GM19351 (cell line): Measurements from ENCODE around the gene BCL2L13.
"Not testable (repeated sequence)": the region's sequence is repeated elsewhere in the genome, so short reads cannot be mapped to it uniquely, and the experiment has no call there.

ENCODE experiments used
- ATAC-seq: cut with Tn5 transposase; IDR thresholded peaks from one replicate; pipeline ENCODE4 v1.9.1; 2021; ENCODE audit warnings: mild to moderate bottlenecking, moderate library complexity; ENCODE audit not compliant: unreplicated experiment

The BCL2L13 gene

DNA sequence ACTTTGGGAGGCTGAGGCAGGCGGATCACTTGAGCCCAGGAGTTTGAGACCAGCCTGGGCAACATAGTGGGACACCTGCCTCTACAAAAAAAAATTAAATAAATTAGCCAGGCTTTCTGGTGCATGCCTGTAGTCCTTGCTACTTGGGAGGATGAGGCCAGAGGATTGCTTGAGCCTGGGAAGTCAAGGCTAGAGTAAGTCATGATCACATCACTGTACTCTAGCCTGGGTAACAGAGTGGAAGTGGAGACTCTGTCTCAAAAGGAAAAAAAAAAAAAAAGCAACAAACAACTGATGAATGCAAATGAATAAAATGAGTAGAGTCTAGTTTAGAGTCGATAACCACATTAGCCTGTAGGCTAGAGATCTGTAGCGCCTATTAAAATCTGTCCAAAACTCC is 3.9 kb upstream of the BCL2L13 start:
- ATAC-seq: no peak

DNA sequence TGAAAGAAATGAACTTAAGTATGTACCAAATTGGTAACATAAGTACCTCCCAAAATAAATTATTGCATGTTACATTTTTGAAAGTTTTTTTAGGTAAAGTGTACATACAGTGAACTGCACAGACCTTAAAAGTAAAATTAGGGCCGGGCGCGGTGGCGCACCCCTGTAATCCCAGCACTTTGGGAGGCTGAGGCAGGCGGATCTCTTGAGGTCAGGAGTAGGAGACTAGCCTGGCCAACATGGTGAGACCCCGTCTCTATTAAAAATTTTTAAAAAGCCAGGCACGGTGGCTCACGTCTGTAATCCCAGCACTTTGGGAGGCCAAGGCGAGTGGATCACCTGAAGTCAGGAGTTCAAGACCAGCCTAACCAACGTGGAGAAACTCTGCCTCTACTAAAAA is 1.7 kb upstream of the BCL2L13 start:
- not testable (repeated sequence) for ATAC-seq

DNA sequence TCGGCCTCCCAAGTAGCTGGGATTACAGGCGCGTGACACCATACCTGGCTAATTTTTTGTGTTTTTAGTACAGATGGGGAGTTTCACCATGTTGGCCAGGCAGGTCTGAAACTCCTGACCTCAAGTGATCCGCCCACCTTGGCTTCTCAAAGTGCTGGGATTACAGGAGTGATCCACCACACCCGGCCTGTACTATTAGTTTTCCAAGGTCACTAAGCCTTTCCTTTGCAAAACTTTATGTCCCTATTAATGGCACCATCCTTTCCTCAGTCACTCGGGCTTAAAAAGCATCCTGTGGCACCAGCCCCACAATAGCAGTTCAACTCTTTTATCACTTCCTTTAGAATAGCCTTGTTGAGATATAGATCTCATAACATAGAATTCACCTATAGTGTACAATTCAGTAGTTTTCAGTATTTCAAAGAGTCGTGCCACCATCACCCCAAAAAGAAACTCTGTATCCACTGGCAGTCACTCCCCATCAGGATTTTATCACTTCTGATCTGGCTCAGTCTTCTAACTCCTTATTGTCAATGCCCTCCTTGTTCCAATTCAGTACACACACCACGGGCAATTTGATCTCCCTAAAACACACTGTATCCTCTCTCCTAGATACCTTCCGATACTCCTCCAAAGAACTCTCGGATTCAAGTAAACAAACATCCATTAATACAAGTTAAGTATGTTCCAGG is 921 bp upstream of the BCL2L13 start:
- no peak for ATAC-seq

DNA sequence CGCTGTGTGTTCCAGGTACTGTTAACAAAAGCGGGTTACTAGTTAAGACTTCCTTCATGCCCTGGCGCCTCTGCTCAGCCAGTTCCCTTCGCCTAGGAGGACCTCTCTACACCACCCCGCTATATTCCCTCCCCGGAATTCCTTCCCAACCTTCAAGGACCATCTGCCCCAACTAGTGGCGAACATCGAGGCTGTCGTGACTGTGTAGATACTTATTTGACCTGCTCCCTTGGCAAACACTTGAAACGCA is 450 bp upstream of the BCL2L13 start:
- ATAC-seq: peak; percentile 29

DNA sequence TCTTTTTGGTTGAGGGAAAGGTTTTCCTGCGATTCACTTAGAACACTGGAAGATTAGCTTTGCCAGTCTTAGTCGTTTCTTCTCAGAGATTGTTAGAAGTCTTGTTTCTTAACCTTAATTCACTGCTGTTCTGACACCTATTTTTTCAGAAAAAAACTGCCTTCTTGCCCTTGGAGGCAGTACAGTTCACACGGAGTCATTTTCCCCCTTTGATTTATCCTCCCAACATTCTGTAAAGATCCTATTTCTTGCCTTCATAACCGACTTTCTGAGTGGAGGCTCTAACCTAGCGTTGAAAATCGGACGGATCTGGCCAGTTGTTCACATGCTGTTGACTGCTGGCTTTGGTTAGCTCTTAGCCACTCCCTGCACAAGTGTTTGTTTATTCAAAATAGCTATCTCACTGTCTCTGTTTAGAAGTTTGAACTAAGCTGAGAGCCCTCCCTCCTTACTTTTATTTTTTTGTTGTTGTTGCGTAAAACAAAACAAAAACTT is 737 bp downstream of the BCL2L13 start:
- ATAC-seq: peak; percentile 40

DNA sequence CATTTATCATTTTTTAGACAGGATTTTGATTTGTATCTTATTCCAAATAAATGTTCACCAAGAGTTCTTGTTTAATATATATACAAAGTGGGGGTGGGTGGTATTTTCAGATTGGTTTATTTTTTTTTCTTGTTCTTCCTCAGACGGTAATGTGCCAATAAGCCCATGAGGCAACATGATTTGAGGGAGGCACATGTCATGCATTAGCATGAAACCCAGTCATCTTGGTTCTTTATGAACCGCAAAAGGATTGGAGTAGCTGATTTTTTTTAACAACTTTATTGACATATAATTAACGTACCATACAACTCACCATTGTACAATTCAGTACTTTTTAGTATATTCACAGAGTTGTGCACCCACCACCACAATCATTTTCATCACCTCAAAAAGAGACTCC is 2.7 kb downstream of the BCL2L13 start:
- ATAC-seq: no peak

DNA sequence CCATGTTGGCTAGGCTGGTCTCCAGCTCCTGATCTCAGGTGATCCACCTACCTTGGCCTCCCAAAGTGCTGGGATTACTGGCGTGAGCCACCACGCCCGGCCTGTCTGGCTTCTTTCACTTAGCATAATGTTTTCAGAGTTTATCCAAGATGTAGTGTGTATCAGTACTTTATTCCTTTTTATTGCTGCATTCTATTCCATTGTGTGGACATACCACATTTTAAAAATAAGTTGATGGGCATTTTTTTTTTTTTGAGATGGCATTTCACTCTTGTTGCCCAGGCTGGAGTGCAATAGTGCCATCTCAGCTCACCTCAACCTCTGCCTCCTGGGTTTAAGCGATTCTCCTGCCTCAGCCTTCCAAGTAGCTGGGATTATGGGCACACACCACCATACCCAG is 3.8 kb downstream of the BCL2L13 start:
- not testable (repeated sequence) for ATAC-seq

DNA sequence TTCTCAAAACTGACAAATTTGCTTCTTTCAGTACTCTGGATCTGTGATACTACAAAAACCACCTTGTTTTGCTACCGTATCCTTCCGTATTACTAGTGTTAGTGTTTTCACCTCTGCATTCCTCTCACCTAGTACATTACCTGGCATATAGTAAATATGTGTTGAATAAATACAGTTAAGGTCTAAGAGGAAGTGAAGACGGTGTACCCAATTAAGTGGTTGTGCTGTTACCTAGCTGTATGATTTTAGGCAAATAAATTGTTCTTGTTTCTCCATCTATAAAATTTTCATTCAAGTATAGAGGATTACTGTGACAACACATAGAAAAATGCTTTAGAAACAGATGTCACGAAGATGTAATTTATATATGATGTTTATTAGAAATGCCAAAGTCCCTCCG is 8.9 kb downstream of the BCL2L13 start:
- ATAC-seq: no peak

DNA sequence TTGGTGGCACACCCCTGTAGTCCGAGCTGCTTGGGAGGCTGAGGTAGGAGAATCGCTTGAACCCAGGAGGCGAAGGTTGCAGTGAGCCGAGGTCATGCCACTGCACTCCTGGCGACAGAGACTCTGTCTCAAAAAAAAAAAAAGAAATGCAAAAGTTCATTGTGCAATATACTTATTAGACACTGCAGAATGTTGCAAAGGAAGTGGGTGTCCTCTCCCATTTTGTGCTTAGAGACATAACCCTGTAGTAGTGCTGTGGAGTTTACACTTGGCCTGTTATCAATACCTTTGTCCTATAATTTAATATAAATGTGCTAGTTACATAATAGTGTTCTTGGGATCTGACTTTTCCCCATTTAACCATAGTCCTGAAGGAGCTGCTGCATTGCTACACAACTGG is 9.4 kb downstream of the BCL2L13 start:
- no peak for ATAC-seq

DNA sequence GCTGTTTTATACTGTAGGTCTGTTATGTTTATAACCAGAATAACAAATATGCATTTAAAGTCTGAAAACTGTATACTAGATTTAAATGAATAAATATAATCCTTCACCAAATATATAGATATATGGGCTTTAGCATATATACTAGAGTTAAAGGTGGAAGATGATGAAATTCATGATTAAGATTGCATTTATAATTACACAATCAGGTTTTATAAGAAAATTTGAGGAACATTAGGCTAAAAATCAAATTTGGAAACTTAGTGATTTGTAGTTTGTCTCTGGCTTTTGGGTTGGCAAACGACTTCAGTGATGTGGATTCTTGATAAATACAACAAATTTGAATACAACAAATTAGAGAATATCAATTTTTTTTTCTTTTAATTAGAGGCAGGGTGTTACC is 10.0 kb downstream of the BCL2L13 start:
- ATAC-seq: no peak

DNA sequence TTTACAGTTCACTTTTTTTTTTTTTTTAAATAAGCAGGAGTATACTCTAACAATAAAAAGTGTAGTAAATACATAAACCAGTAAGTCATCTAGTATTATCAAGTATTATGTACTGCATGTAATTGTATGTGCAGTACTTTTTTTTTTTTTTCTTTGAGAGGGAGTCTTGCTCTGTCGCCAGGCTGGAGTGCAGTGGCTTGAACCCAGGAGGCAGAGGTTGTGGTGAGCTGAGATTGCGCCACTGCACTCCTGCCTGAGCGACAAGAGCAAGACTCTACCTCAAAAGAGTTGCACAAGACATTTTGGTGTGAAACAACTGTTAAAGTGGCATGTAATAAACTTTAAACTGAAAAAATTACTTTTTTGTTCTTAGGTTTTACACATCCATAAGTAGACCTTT is 16.7 kb downstream of the BCL2L13 start:
- ATAC-seq: no peak

DNA sequence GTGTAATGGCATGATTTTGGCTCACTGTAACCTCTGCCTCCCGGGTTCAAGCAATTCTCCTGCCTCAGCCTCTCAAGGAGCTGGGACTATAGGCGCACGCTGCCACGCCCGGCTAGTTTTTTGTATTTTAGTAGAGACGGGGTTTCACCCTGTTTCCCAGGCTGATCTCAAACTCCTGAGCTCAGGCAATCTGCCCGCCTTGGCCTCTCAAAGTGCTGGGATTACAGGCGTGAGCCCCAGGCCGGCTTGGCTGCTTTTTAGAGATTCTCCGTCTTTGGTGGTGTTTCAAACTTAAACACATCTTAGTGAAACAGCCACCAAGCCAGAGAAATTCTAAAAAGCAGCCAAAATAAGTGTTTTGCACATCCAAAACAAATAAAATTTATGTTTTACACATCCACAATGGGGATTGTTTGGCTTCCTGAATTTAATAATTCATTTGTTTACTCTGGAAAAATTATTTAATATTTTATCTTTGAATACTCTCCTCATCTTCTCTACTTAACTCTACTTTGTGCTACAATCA is 18.4 kb downstream of the BCL2L13 start:
- no peak for ATAC-seq

DNA sequence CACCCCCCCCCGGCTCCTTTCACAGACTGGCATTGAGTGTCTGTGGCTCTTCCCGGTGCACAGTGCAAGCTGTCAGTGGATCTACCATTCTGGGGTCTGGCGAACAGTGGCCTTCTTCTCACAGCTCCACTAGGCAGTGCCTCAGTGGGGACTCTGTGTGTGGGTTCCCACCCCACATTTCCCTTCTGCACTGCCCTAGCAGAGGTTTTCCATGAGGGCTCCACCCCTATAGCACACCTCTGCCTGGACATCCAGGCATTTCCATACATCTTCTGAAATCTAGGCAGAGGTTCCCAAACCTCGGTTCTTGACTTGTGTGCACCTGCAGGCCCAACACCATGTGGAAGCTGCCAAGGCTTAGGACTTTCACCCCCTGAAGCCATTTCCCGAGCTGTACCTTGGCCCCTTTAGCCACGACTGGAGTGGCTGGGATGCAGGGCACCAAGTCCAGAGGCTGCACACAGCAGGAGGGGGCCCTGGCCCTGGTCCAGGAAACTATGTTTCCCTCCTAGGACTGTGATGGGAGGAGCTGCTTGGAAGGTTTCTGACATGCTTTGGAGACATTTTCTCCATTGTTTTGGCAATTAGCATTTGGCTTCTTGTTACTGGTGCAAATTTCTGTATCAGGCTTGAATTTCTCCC is 26.0 kb downstream of the BCL2L13 start:
- ATAC-seq: no peak

DNA sequence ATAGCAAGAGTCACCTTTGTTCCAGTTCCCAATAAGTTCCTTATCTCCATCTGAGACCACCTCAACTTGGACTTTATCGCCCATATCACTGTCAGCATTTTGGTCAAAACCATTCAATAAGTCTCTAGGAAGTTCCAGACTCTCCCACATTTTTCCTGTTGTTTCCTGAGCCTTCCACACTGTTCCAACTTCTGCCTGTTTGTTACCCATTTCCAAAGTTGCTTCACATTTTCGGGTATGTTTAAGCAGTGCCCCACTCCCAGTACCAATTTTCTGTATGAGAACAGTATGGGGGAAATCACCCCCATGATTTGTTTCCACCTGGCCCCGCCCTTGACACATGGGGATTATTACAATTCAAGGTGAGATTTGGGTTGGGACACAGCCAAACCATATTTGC is 26.7 kb downstream of the BCL2L13 start:
- no peak for ATAC-seq

DNA sequence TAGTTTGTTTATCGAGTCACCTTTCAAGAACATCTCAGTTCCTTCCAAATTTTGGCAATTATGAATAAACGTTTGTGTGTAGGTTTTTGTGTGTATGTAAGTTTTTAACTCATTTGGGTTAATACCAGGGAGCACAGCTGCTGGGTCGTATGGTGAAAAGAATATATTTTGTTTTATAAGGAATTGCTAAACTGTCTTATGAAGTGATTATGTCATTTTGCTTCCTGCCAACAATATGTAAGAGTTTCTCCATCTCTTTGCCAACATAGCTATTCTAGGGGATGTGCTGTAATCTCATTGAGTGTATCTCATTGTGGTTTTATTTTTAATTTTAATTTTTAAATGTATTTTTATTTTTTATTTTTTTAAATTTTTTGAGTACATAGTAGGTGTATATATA is 27.3 kb downstream of the BCL2L13 start:
- no peak for ATAC-seq

DNA sequence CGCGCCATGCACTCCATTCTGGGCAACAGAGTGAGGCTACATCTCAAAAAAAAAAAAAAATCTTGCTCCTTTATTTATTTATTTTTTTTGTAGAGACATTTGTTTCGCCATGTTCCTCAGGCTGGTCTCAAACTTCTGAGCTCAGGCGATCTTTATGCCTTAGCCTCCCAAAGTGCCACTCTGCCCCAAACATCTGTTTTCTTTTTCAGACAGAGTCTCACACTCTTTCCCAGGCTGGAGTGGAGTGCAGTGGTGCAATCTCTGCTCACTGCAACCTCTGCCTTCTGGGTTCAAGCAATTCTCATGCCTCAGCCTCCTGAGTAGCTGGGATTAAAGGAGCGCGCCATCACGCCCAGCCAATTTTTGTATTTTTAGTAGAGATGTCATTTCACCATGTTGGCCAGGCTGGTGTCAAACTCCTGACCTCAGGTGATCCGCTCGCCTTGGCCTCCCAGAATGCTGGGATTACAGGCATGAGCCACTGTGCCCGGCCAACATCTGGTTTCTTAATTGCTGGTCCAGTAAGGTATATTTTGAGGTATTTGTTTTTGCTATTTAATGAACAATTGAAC is 33.0 kb downstream of the BCL2L13 start:
- not testable (repeated sequence) for ATAC-seq

DNA sequence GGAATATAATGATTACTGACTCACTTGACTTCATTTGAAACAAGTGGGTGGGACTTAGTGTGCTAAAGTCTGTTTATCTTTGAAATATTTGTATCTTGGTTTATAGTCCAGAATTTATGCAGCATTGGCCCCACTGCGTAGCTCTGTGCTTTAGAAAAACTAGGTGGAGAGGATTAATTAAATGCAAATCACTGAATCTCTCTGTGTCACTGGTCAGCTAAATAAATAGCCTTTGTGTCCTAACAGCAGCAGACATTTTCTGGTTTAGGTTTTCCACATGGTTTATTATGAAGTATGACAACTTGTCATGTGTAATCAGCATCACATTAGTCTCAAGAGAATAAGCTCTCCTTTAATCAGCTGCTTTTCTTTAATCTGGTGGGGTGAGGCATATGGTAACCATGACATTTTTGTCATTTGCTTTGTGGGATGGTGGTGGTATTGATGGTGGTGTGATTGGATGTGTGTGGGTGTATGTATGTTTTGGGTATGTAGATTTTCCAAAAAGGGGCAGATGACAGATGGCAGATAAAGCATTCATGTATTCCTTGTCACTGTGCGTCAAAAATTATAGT is 33.9 kb downstream of the BCL2L13 start:
- ATAC-seq: no peak

DNA sequence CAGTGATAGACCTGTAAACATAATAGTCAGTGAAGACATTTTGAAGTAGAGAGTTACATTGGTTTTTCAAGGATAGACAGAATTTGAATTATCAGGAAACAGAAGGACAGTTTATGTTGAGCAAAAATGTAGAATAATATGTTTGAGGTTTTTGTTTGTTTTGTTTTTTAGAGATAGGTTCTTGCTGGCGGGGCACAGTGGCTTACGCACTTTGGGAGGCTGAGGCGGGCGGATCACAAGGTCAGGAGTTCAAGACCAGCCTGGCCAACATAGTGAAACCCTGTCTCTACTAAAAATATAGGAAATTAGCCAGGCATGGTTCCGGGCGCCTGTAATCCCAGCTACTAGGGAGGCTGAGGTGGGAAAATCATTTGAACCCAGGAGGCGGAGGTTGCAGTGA is 35.6 kb downstream of the BCL2L13 start:
- ATAC-seq: no peak

DNA sequence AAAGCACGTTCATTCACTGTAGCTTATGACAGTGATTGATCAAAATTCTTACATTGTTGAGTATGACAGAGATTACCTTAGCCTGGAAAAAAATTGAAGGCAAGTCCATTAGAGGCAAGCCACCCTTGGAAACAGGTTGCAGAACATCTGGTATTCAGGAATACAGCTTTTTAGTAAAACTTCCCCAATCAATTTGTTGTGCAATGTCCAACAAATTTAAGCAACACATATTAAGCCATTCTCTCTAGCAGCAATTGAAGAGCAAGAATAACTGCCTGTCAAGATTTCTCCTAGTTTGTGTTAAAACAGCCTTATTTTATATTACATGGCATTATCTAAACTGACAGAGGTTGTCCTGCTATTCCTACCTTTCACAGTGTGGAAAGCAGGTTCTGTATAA is 37.0 kb downstream of the BCL2L13 start:
- ATAC-seq: no peak

DNA sequence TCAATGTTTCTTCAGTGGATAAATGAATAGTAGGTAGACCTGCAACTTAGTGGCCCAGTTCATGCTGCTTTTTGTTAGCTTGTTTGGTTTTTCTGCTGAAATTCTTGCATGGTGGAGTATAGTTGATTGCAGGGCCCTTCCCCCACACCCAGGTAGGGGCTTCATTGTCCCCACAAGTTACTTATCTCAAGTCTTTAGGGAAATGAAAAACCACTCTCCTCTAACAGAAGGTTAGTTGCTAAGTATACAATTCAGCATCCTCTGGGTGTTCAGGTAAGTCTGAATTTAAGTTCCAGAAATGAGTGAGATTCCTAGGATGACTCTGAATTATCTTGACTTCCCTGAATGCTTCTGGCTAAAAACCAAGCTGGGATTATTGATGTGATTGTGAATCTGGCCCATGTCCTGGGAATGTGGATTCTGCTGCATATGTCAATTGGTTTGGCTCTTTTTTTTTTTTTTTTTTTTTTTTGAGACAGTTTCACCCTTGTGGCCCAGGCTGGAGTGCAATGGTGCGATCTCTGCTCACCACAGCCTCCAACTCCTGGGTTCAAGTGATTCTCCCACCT is 40.3 kb downstream of the BCL2L13 start:
- no peak for ATAC-seq

DNA sequence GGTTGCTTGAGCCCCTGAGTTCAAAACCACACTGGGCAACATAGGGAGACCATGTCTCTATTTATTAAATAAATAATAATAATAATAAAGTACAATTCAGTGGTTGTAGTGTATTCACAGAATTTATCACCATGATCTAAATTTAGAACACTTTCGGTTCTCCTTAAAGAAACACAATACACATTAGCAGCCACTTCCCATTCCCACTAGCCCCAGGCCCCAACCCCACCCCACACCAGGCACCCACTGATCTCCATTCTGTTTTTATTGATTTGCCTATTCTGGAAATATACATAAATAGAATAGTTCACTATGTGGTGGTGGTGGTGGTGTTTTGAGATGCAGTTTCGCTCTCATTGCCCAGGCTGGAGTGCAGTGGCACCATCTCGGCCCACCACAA is 45.7 kb downstream of the BCL2L13 start:
- ATAC-seq: no peak

DNA sequence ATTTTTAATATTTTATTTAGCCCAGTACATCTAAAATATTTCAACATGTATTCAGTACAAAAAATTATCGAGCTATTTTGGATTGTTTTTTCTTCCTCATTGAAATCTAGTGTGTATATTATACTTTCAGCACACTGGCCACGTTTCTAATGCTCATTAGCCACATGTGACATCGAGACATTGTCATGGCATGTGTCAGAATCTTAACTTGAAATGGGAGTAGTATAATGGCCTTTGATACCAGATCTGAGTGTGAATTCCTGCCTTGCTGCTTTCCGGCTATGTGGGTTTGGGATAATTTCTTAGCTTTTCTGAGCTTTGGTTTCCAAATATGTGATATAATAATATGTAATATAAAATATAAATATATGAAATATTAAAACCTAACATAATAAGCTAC is 54.3 kb downstream of the BCL2L13 start:
- ATAC-seq: no peak
